ENCODE data around the gene BCAP29. TPM values are rescaled to one million over a fixed set of nuclear protein-coding genes. Genes with fewer than 3 reads are reported as not detected.

Gene BCAP29
- total and polyA plus RNA-seq, 2 of the 8 experiments (the other 6 are each of a cell fraction or from before 2014, with no cell fraction given) = 6.8 to 18.1 TPM

DNA sequence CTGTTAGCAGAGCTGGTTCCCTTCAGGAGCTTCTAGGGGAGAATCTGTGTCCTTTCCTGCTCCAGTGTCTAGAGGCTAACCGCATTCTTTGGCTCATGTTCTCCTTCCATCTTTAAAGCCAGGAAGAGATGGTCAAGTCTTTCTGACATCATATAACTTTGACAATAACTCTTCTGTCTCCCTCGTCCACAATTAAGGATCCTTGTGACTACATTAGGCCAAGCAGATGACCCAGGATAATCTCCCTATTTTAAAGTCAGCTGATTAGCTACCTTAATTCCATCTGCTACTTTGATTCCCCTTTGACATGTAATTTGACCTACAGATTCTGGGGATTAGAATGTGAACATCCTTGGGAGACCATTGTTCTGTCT lies 52.4 kb downstream of the BCAP29 start (continued):
- TF ChIP-seq, protein P1, sequence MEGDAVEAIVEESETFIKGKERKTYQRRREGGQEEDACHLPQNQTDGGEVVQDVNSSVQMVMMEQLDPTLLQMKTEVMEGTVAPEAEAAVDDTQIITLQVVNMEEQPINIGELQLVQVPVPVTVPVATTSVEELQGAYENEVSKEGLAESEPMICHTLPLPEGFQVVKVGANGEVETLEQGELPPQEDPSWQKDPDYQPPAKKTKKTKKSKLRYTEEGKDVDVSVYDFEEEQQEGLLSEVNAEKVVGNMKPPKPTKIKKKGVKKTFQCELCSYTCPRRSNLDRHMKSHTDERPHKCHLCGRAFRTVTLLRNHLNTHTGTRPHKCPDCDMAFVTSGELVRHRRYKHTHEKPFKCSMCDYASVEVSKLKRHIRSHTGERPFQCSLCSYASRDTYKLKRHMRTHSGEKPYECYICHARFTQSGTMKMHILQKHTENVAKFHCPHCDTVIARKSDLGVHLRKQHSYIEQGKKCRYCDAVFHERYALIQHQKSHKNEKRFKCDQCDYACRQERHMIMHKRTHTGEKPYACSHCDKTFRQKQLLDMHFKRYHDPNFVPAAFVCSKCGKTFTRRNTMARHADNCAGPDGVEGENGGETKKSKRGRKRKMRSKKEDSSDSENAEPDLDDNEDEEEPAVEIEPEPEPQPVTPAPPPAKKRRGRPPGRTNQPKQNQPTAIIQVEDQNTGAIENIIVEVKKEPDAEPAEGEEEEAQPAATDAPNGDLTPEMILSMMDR (IDR thresholded peaks at IDR 0.05; ENCODE audit: control extremely low read depth in 1 of 3, insufficient read depth in 1 of 3, low read depth in 1 of 3, low read length in 3 of 3) = no peak
- TF ChIP-seq HDAC2 (IDR thresholded peaks at IDR 0.05; ENCODE audit: borderline replicate concordance in 1 of 2, low read depth in 2 of 2, low read length in 2 of 2) (no peak), CHD2 (IDR thresholded peaks at IDR 0.05; ENCODE audit: low read length) (no peak)

Measured in H1 (cell line).